RWPE1 (cell line): ENCODE data around the gene AMPD2.

Experiments
- CTCF ChIA-PET: fragments of 350-600 bp; sonication (Branson Sonifier 250); formaldehyde crosslinking; extraction: SDS; loops from one replicate; lab custom pipeline; 2021; lab: Yijun Ruan, JAX
- POLR2A ChIA-PET: fragments of 400-600 bp; formaldehyde crosslinking; extraction: SDS; loops from one replicate; lab custom pipeline; 2020; ENCODE audit warnings: antibody characterized with exemption; ENCODE audit not compliant: low non-redundant PET; lab: Yijun Ruan, JAX
- DNase-seq: peaks from one replicate; pipeline ENCODE4 v3.0.0; 2012; ENCODE audit warnings: low spot score
- H3K27ac ChIP-seq: fragments of 450-650 bp; 2 replicates; pipeline ENCODE4 v1.5.1; 2017
- TF ChIP-seq, protein P1 (sequence below): fragments of 450-650 bp; conservative IDR thresholded peaks from 2 replicates; pipeline ENCODE4 v1.5.1; 2017; ENCODE audit warnings: low read depth, mild to moderate bottlenecking

AMPD2 gene

DNA sequence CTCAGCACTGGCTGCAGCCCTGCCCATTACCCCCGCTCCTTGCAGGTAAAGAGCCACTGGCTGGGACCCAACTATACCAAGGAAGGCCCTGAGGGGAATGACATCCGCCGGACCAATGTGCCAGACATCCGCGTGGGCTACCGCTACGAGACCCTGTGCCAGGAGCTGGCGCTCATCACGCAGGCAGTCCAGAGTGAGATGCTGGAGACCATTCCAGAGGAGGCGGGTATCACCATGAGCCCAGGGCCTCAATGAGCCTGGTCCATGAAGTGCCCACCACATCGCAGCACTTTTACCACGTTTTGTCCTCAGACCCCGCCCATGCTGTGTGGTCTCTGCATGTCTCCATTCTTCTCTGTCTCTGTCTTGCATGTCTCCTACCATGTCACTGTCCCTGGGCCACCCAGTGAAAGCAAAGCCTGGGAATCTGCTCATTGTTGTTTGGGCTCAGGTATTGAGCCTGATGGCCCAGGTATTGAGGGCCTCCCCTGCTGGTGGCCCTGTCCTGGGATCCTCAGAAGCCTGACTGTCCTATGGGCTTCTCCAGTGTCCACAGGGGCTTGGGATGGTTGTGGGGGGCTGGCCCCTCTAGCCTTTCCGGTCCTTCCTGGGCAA, 11.4 kb downstream of the AMPD2 start:
- H3K27ac ChIP-seq, result no peak overlapping the region
- no peak for DNase-seq
- ChIA-PET POLR2A (no interaction called here), CTCF (interaction anchor here (0.5 to 2.7 kb wide), 5 partner anchors 9 to 510 kb away, joined by 4 to 17 read pairs (median 6); no protein-coding TSS in a partner anchor)
- TF ChIP-seq, protein P1, sequence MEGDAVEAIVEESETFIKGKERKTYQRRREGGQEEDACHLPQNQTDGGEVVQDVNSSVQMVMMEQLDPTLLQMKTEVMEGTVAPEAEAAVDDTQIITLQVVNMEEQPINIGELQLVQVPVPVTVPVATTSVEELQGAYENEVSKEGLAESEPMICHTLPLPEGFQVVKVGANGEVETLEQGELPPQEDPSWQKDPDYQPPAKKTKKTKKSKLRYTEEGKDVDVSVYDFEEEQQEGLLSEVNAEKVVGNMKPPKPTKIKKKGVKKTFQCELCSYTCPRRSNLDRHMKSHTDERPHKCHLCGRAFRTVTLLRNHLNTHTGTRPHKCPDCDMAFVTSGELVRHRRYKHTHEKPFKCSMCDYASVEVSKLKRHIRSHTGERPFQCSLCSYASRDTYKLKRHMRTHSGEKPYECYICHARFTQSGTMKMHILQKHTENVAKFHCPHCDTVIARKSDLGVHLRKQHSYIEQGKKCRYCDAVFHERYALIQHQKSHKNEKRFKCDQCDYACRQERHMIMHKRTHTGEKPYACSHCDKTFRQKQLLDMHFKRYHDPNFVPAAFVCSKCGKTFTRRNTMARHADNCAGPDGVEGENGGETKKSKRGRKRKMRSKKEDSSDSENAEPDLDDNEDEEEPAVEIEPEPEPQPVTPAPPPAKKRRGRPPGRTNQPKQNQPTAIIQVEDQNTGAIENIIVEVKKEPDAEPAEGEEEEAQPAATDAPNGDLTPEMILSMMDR, result no peak

DNA sequence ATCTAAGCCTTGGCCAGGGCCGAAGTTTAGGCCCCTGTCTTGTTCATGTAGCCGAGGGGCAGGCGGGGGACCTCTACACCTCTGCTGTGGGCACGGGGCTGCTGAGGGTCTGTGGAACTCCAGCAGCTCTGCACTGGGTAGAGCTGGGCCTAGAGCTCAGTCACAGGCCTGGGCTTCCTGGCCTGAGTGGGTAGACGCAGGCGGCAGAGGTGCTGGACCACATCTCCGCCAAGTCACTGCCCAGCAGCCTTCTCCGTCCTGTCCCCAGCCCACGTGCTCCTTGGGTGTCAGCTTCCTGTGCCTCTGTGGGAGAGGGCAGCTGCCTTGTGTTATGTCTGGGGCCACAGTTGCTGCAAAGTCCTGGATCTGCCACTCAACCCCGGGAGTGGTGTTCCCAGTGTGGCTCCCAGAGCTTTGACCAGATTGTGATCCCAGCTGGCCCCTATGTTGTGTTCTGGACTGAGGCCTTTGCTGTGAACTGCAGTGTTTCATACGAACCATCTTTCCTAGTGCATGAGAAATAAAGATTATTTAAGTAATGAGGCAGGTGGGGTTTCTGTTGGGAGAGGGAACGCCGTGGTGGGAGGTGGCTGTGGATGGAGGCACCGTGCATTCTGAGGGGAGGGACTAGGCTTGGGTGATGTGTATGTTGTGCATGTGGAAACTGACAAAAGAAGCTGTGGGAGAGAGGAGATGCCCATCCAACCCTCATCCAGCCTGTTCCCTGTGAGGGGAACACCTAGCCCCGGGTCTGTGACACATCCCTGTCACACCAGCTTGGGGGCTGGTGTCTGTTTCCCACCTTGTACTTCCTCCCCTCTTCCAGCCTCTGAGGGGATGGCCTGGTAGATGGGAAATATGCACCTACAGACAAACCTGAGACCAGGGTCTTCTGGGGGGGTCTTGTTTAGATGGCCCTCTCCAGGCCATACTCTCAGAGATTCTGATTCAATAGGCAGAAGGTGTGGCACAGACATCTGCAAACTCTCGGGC, 12.2 kb downstream of the AMPD2 start:
- no peak for DNase-seq
- CTCF ChIA-PET, result interaction anchor here (1.2 to 2.7 kb wide), 3 partner anchors 9 to 353 kb away, joined by 5 to 17 read pairs (median 9); partner anchors contain the start of gene AHCYL1
- peak overlapping the region; percentile 23 for H3K27ac ChIP-seq
- TF ChIP-seq, protein P1, result no peak
- POLR2A ChIA-PET, result no interaction called here

DNA sequence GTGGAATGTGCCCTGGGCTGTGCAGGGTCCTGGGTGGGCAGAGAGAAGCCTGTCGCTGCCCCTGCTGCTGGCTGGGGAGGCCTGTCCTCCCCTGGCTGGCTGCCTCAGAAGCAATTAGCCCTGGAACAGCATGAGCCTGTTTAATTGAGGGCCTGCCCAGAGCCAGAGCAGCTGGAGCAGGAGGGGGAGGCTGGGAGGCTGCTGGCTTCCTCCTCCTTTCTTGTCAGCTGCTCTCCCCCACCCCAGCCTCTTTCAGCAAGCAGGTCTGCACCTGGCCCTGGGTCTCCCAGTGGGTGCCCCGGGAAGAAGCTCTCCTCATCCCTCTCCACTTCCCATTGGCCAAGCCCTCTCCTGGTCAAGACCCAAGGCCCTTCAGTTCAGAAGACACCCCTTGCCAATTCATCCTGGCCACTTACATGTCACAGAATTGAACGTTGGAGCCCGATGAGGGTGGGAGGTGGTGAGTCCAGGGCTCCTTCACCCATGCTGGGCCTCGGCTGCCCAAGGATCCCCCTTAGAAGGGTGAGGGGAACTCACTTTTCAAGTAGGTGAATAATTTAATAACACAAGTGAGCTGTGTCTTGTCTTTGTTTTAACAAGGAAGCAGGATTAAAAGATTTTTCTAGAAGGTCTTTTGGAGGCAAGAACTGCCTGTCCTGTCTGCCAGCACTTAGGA, 13.2 kb downstream of the AMPD2 start:
- TF ChIP-seq, protein P1, result no peak
- ChIA-PET CTCF (interaction anchor here (0.7 to 2.7 kb wide), 3 partner anchors 8 to 352 kb away, joined by 3 to 17 read pairs (median 5); partner anchors contain the start of gene AHCYL1), POLR2A (no interaction called here)
- no peak for DNase-seq
- H3K27ac ChIP-seq, result peak overlapping the region; percentile 23

DNA sequence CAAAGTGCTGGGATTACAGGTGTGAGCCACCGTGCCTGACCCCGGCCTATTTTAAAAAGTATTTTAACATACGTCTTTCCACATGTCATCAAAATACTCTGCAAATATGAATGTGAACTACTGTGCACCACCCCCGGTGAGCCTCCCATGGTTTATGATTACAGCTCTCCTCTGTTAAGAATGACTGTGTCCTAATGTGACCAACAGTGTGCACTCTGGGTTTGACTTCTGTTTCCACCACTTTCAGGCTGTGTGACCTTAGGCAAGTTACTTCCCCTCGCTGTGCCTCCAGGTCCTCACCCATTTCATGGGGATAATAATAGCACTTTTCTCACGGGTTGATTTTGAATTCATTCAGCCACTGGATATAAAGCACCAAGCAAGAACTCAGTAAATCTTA, 14.7 kb downstream of the AMPD2 start:
- no peak for DNase-seq
- TF ChIP-seq, protein P1, result no peak
- no peak overlapping the region for H3K27ac ChIP-seq
- ChIA-PET CTCF (no interaction called here), POLR2A (no interaction called here)

DNA sequence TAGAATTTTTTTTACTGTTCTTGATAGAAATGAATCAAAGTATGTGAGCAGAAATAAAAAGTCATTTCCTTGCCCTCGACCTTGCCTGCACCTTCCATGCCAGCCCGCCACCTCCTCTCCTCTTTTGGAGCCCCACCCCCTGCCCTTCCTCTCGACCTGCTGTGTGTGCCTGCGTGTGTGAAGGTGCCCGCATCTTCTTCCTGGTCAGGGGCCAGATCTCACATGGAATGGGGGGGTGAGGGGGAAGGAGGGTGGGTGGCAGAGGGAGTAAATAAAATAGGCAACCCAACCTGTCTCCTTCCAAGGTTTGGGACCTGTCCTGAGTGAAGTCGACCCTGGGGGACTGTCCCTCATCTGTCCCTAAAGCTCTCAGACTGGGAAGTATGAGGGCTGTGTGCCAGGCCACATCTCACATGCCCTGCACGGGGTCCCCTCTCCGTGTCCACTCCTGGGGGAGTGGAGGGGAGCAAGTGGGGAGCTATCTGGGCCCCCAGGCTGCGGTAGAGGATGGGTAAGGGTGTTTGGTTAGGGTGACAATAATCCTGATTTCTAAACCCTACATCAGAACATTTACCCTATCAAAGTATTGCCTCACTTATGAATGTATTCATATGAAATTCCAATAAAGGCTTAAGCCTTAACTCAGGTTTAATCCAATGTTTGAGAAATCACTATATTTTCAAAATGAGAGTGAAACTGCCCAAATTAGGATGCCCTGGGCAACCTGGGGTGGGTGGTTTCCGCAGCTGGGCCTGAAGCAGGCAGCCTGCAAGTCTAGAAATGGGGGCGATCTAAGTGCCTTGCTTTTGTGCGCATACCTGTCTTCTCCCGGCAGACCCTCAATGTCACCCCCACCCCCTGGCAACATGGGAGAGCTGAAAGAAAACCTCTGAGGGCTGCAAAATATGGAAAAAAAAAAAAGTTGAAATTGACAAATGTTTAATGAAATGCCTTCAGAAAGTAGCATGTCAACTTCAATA, 15.4 kb downstream of the AMPD2 start:
- no peak overlapping the region for H3K27ac ChIP-seq
- DNase-seq, result no peak
- TF ChIP-seq, protein P1, result no peak
- POLR2A ChIA-PET, result no interaction called here
- CTCF ChIA-PET, result interaction anchor here (0.6 kb wide), 1 partner anchor 136 kb away, joined by 4 read pairs; no protein-coding TSS in a partner anchor
